Cardiac fibroblast (primary cell): ENCODE results near the gene TARS3.

Source experiments
- DNase-seq, 2 donors: peaks; one replicate each; pipeline versions ENCODE4 v3.0.0 to v3.0.0-alpha.2; 2010; ENCODE audit warnings: low read depth in 2 of 2
- H3K4me3 ChIP-seq, 2 donors: replicated peaks in 1 of 2; 1 replicate in 1 of 2; 2 replicates in 1 of 2; pipeline ENCODE4 v1.5.1; 2011; ENCODE audit warnings: low read depth in 2 of 2, low read length in 2 of 2, mild to moderate bottlenecking in 2 of 2, moderate library complexity in 1 of 2
- TF ChIP-seq, protein P1 (sequence below): IDR thresholded peaks from one replicate; pipeline ENCODE4 v1.5.1; 2011; ENCODE audit warnings: low read depth, mild to moderate bottlenecking, low read length, inconsistent platforms

TARS3 gene

DNA sequence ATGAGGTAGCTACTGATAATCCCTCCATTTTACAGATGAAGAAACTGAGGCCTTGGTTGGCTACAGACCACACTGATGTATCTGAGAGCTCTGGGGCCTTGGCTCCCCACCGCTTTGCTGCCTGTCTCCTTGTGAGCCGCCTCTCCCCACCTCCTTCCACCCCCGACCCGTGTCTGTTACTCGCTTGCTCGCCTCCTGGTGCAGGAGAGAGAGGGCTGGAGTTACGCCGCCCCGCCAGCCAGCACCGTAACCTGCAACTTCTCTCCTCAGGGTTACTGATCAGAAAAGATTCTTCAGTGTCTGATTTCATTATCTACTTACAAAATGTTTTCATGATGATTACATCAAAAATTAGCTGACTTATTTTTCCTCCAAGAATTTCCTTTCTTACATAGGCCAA is 106.2 kb downstream of the TARS3 start:
- TF ChIP-seq, protein P1, sequence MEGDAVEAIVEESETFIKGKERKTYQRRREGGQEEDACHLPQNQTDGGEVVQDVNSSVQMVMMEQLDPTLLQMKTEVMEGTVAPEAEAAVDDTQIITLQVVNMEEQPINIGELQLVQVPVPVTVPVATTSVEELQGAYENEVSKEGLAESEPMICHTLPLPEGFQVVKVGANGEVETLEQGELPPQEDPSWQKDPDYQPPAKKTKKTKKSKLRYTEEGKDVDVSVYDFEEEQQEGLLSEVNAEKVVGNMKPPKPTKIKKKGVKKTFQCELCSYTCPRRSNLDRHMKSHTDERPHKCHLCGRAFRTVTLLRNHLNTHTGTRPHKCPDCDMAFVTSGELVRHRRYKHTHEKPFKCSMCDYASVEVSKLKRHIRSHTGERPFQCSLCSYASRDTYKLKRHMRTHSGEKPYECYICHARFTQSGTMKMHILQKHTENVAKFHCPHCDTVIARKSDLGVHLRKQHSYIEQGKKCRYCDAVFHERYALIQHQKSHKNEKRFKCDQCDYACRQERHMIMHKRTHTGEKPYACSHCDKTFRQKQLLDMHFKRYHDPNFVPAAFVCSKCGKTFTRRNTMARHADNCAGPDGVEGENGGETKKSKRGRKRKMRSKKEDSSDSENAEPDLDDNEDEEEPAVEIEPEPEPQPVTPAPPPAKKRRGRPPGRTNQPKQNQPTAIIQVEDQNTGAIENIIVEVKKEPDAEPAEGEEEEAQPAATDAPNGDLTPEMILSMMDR = no peak
- no peak overlapping the region for H3K4me3 ChIP-seq
- no peak for DNase-seq

DNA sequence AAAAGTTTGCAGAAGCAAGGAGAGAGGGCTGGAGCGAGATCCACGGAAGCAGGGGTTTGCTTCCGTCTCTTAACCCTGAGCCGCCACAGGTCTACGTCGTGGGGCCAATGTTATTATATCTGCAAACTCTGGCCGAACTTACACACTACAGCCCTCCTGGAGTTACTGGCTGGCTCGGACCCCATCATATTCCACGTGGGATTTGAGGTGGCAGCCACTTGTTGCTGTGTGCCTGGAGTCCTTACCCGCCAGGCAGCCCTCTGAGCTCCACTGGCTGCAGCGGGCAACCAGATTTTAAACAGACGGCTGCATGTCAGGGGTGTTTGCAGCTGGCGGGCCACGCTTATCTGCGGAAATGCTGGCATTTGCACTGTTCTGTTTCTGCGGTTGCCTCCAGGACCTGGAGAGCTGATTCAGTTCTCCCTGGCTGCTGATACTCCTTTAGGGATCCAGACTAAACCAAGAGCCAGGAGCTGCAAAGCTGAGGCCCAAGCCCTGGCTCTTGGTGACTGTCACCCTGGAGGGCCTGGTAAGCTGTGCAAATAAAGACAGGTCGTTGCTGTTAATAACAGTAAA is 106.8 kb downstream of the TARS3 start:
- TF ChIP-seq, protein P1 = no peak
- DNase-seq = peak; percentile 18 to 49
- H3K4me3 ChIP-seq = no peak overlapping the region

DNA sequence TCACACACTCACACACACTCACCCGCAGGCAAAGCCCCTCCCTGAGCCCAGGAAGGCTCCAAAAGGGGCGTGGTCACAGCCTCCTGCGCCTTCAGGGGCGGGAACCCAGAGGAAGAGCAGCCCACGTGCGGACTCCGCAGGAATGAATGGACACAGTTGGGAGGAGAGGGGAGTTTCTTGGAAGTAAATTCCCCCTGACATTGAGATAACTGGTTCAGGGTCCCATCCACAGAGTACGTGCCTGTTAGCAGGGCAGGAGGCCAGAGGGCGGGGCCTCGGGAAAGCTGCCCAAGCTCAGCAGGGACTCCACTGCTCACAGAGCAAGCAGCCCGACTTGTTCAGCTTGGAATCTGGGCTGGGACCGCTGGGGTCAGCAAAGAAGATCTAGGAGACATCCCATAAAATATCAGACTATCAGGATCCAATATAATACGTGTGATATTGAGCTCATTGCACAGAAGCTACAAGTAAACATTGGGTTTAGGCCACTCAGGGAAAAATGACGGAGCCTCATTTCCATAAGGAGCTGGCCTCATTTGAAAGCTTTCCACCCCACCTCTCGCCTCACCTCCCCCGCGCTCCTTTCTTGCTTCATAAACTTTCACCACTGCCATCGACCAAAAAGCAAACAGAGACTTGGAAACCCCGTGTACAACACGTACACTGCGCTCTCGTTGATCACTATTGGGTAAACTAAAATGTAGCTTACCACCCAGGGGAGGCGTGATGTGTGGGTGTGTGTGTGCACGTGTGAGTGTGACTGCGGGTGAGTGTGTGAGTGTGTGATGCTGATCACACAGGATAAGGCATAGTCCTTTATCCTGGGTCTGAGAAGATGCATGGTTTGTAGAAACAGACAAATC is 108.1 kb downstream of the TARS3 start:
- peak; percentile 78 to 81 for DNase-seq
- H3K4me3 ChIP-seq = peak overlapping the region; percentile 5 to 30
- TF ChIP-seq, protein P1 = no peak

- TF ChIP-seq, protein P1 = no peak
- peak; percentile 27 to 70 for DNase-seq
- H3K4me3 ChIP-seq = no peak overlapping the region
Measured at GRCh38 chr15:101615414-101615985, 108.8 kb downstream of the TARS3 start.

- TF ChIP-seq, protein P1 = no peak
- no peak for DNase-seq
- H3K4me3 ChIP-seq = no peak overlapping the region
Measured at GRCh38 chr15:101614761-101615160, 109.5 kb downstream of the TARS3 start.

DNA sequence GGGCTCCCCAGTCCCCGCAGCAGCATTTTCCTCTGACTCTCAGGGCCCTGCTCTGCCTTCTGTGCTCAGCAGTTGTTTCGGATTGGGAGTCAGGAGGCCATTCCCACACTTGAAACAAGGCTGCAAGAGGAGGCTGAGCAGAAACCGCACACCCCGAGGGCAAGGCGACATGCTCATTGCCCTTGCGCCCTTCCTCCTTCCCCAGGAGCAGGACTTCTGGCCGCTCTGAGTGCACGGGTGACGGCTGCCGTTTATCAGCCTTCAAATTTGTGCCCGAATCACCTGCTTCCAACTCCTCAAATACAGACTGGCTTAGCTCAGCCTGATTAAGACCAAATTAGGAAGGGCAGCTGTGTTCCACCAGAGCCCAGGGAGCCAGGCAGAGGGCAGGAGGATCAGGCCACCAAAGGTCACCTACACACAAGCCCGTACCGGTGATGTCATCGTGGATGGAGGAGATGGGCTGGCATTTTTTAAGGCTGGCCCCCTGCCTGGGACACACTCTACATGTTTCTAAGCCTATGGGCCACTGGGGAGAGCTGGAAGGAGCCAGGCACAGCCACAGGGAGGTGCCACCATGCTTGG is 110.2 kb downstream of the TARS3 start:
- TF ChIP-seq, protein P1 = no peak
- H3K4me3 ChIP-seq = no peak overlapping the region
- no peak for DNase-seq
